ACC112 (cell line): Measurements from ENCODE around the gene SLC27A5.
"Not testable (repeated sequence)": the region's sequence is repeated elsewhere in the genome, so short reads cannot be mapped to it uniquely, and the experiment has no call there.

Source experiments
- H2AFZ ChIP-seq: fragments of 200-600 bp; sonication (generic); one replicate; pipeline ENCODE4 v1.6.0; 2017; ENCODE audit warnings: antibody characterized with exemption, low read length; ENCODE audit not compliant: unreplicated experiment
- H3K27ac ChIP-seq: fragments of 200-600 bp; sonication (generic); 2 replicates; pipeline ENCODE4 v1.5.1; 2014; ENCODE audit warnings: low read depth, mild to moderate bottlenecking, antibody characterized with exemption, low read length, moderate library complexity
- H3K27me3 ChIP-seq: fragments of 200-600 bp; sonication (generic); 2 replicates; pipeline ENCODE4 v1.6.1; 2014; ENCODE audit warnings: mild to moderate bottlenecking, antibody characterized with exemption, low read length, moderate library complexity, mixed read lengths; ENCODE audit not compliant: insufficient read depth
- H3K36me3 ChIP-seq: fragments of 200-600 bp; sonication (generic); 2 replicates; pipeline ENCODE4 v1.6.1; 2016; ENCODE audit warnings: mild to moderate bottlenecking, antibody characterized with exemption, low read length, moderate library complexity, mixed read lengths; ENCODE audit not compliant: insufficient read depth
- H3K4me1 ChIP-seq: fragments of 200-600 bp; sonication (generic); one replicate; pipeline ENCODE4 v1.6.1; 2016; ENCODE audit warnings: low read length, mixed read lengths; ENCODE audit not compliant: insufficient read depth, unreplicated experiment, control insufficient read depth
- H3K4me3 ChIP-seq: fragments of 200-600 bp; sonication (generic); 2 replicates; pipeline ENCODE4 v1.5.1; 2014; ENCODE audit warnings: mild to moderate bottlenecking, low read depth, low read length
- H3K79me2 ChIP-seq: fragments of 200-600 bp; sonication (generic); one replicate; pipeline ENCODE4 v1.6.0; 2016; ENCODE audit warnings: low read length; ENCODE audit not compliant: control insufficient read depth, unreplicated experiment, insufficient read depth

The SLC27A5 gene

GRCh38 chr19:58456111-58456510 is 55.7 kb downstream of the SLC27A5 start:
- Histone ChIP-seq H3K79me2 (no peaks in the 10 kb centered on the region), H3K27me3 (no peaks in the 10 kb centered on the region), H3K36me3 (no peaks in the 10 kb centered on the region), H3K4me3 (no peak overlapping the region), H3K27ac (no peak overlapping the region), H2AFZ (no peak overlapping the region), H3K4me1 (no peaks in the 10 kb centered on the region)

GRCh38 chr19:58455306-58455705 is 56.5 kb downstream of the SLC27A5 start:
- Histone ChIP-seq H3K79me2 (no peaks in the 10 kb centered on the region), H3K36me3 (no peaks in the 10 kb centered on the region), H3K27me3 (peaks cover 3% of the 10 kb centered on the region; the same call in 1 of the 2 replicates), H2AFZ (no peak overlapping the region), H3K4me1 (no peaks in the 10 kb centered on the region), H3K27ac (no peak overlapping the region), H3K4me3 (no peak overlapping the region)

- Histone ChIP-seq H3K36me3 (no peaks in the 10 kb centered on the region), H3K4me1 (no peaks in the 10 kb centered on the region), H3K4me3 (no peak overlapping the region), H3K27me3 (peaks cover 3% of the 10 kb centered on the region; the same call in 1 of the 2 replicates), H2AFZ (no peak overlapping the region), H3K79me2 (no peaks in the 10 kb centered on the region), H3K27ac (no peak overlapping the region)
These were observed 58.0 kb downstream of the SLC27A5 start for GRCh38 chr19:58453743-58454142.

- Histone ChIP-seq H3K79me2 (no peaks in the 10 kb centered on the region), H3K36me3 (no peaks in the 10 kb centered on the region), H3K4me1 (no peaks in the 10 kb centered on the region), H2AFZ (peak within 1 kb of the TSS; percentile 88), H3K27me3 (peaks cover 3% of the 10 kb centered on the region; the same call in 1 of the 2 replicates), H3K27ac (no peak within 1 kb of the TSS), H3K4me3 (peak within 1 kb of the TSS; percentile 82)
These were observed 60.3 kb downstream of the SLC27A5 start, which contains the start of gene ZNF324B for GRCh38 chr19:58451358-58452101. Gene ZNF324B (plus strand): TSS chr19:58451622. CDS start chr19:58453702, 2,080 bp downstream.

- Histone ChIP-seq H3K79me2 (no peaks in the 10 kb centered on the region), H3K27ac (no peak overlapping the region), H3K4me3 (peak overlapping the region; percentile 82), H3K36me3 (no peaks in the 10 kb centered on the region), H3K27me3 (peaks cover 3% of the 10 kb centered on the region; the same call in 1 of the 2 replicates), H3K4me1 (no peaks in the 10 kb centered on the region), H2AFZ (peak overlapping the region; percentile 88)
These were observed 60.9 kb downstream of the SLC27A5 start for GRCh38 chr19:58450856-58451357.

- H2AFZ ChIP-seq, H3K4me3 ChIP-seq, H3K27me3 ChIP-seq, H3K36me3 ChIP-seq, H3K27ac ChIP-seq, H3K79me2 ChIP-seq, H3K4me1 ChIP-seq: not testable (repeated sequence)
These were observed 61.8 kb downstream of the SLC27A5 start for GRCh38 chr19:58449980-58450379.

GRCh38 chr19:58448860-58449259 is 62.9 kb downstream of the SLC27A5 start:
- H3K27ac ChIP-seq, H3K79me2 ChIP-seq, H3K4me3 ChIP-seq, H3K27me3 ChIP-seq, H3K4me1 ChIP-seq, H3K36me3 ChIP-seq, H2AFZ ChIP-seq: not testable (repeated sequence)
